NB4 (cell line): ENCODE data around the gene SORBS1.
A peak's percentile ranks its signal among the peaks of the same experiment; 100 is the strongest.

Experiments used
- DNase-seq: peaks from one replicate; pipeline ENCODE4 v3.0.0; 2010; ENCODE audit warnings: low read depth
- H3K4me3 ChIP-seq: one replicate; pipeline ENCODE4 v1.5.1; 2011; ENCODE audit warnings: mild to moderate bottlenecking, low read depth, low read length, moderate library complexity
- MYC ChIP-seq: IDR thresholded peaks from 2 replicates; pipeline ENCODE4 v1.6.1; 2011; ENCODE audit warnings: low read depth, low read length
- POLR2A ChIP-seq: IDR thresholded peaks from 2 replicates; pipeline ENCODE4 v1.6.1; 2011; ENCODE audit warnings: mild to moderate bottlenecking; ENCODE audit not compliant: insufficient read length; ENCODE audit errors: extremely low read depth
- TF ChIP-seq, protein P1 (sequence below): IDR thresholded peaks from 2 replicates; pipeline ENCODE4 v1.6.1; 2011; ENCODE audit warnings: low read depth, low read length
- TF ChIP-seq, protein P2 (sequence below): IDR thresholded peaks from one replicate; pipeline ENCODE4 v1.5.1; 2012; ENCODE audit warnings: low read depth, low read length

SORBS1 gene

DNA sequence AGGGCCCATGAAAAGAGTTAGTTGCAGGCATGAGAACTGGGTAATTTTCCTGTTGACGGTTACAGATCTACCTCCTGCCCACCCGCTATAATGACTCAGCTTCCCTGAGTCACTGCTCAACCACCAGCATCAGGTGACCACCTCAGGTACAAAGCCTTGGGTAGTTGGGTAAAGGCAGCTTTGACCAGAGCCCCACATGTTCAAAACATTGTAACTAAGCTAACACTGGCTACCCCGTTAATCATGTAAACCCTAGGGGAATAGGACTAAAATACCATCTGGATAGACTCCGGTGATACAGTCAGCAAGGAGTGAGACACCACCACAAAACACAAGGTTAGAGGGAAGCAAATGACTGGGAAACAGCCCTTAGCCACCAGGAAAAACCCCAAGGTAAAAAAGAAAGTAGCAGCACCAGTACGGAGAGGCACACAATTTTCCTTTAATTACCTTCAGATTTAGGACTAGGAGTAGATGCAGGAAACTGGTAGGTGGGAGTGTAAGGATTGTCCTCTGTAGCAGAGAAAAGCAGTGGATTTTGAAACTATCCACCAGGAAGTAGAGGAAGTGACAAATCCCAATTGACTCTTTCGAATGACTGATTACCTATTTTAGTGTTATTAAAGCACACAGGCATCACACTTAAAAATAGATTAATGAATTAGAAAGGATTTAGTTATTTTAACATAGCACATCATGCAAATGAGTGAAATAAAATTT is 166.8 kb downstream of the SORBS1 start:
- H3K4me3 ChIP-seq: no peak overlapping the region
- TF ChIP-seq POLR2A (no peak), MYC (no peak)
- TF ChIP-seq, protein P1, sequence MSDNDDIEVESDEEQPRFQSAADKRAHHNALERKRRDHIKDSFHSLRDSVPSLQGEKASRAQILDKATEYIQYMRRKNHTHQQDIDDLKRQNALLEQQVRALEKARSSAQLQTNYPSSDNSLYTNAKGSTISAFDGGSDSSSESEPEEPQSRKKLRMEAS: no peak
- TF ChIP-seq, protein P2, sequence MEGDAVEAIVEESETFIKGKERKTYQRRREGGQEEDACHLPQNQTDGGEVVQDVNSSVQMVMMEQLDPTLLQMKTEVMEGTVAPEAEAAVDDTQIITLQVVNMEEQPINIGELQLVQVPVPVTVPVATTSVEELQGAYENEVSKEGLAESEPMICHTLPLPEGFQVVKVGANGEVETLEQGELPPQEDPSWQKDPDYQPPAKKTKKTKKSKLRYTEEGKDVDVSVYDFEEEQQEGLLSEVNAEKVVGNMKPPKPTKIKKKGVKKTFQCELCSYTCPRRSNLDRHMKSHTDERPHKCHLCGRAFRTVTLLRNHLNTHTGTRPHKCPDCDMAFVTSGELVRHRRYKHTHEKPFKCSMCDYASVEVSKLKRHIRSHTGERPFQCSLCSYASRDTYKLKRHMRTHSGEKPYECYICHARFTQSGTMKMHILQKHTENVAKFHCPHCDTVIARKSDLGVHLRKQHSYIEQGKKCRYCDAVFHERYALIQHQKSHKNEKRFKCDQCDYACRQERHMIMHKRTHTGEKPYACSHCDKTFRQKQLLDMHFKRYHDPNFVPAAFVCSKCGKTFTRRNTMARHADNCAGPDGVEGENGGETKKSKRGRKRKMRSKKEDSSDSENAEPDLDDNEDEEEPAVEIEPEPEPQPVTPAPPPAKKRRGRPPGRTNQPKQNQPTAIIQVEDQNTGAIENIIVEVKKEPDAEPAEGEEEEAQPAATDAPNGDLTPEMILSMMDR: no peak
- no peak for DNase-seq

DNA sequence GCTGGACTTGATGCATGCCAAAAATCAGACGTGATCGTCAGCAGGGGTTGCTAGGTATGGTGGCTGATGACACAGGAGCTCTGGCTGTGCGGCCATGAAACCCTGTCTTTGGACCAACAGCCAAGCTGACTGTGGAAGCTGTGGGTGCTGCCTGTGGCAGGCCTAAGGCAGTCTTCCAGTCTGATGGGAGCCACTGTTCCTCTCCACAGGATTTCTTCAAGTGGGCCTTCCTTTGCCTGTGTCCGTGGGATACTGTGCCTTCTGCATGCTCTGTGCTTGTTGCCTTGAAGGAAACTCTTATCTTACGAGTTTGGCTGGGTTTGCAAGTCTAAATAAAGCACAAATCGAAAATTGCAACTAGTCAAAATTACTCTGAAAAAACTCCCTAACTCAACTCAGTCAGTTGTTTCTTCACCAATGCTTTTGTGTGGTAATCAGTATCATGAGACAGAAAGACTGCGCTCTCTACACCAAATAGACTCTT is 168.4 kb downstream of the SORBS1 start:
- TF ChIP-seq POLR2A (no peak), MYC (no peak)
- TF ChIP-seq, protein P1: no peak
- TF ChIP-seq, protein P2: no peak
- no peak for DNase-seq
- no peak overlapping the region for H3K4me3 ChIP-seq

DNA sequence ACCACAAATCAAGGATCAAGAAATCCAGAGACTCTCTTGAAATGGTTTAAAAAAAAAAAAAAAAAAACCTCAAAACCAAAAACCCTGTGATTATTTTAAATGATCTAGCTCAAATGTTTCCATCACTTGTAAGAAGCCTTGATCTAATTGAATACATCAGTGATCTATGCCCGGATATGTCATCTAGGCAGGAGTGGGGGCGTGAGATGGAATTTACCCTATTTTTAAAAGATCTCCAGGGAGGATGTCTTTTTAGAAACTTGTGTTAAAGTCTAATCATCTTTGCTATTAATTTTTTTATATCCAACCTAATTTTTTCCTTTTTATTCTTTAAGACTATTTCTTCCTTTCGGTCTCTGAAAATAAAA is 169.0 kb downstream of the SORBS1 start:
- DNase-seq: no peak
- TF ChIP-seq, protein P2: no peak
- TF ChIP-seq, protein P1: no peak
- no peak for TF ChIP-seq POLR2A
- no peak for TF ChIP-seq MYC

DNA sequence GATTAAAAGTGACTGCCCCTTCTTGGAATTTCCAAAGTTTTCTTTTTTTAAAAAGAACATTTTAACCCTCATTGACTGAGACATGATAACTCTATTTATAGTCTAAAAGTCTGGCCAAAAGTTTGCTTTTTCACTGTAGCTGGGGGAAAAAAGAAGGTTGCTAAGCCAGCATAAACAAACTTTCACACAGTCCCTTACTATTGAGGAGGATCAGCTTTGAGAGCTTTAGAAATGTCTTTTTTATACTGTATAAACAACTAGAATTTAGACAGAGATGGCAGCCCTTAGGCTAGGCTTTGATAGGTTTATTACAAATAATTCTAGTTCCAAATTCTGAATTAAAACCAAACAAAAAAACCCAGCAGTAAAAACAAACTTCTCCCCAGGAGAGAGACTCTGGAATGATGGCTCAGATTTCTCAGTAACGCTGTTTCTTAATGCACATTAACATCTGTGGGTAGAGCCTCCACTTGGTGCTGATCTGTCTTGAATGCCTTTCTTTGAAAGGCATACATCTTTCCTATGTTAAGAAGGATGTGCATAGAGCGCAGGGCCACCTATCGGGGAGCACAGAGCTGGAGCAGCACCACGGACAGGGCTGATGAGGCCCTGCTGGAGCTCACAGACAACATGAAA is 169.5 kb downstream of the SORBS1 start:
- TF ChIP-seq, protein P1: no peak
- TF ChIP-seq, protein P2: peak; percentile 12
- TF ChIP-seq POLR2A: no peak
- DNase-seq: peak; percentile 38
- no peak overlapping the region for H3K4me3 ChIP-seq

More for the DNA sequence above, 169.0 kb downstream of the SORBS1 start:
- no peak overlapping the region for H3K4me3 ChIP-seq

DNA sequence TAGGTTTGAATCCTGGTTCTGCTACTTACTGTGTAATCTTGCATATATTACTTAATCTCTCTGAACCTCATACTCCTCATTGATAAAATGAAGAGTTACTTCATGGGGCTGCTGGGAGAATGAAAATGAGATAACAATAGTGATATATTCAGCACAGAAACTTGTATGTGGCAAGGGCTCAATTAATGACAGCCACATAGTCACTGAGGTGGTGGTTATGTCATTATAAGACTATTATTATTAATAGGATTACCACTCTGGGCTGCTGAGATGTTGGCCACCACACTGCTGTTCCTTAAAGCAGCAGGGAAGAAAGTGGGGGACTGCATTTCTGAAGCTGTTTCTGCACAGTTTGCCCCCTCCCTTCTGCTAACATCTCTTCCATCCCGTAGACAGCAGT is 170.0 kb downstream of the SORBS1 start:
- no peak for DNase-seq
- no peak for TF ChIP-seq MYC
- TF ChIP-seq, protein P2: no peak
- no peak for TF ChIP-seq POLR2A
- TF ChIP-seq, protein P1: no peak
- H3K4me3 ChIP-seq: no peak overlapping the region
